Activated CD8-positive, alpha-beta memory T cell treated with anti-CD3 and anti-CD28 coated beads, Interleukin-2, amount 50 U/mL, for 48 hours (primary cell): ENCODE measurements around the gene TMEM132C.
"Not testable (repeated sequence)": the region's sequence is repeated elsewhere in the genome, so short reads cannot be mapped to it uniquely, and the experiment has no call there.

ENCODE experiments used
- DNase-seq: peaks from one replicate; pipeline ENCODE4 v3.0.0-alpha.2; 2020

The TMEM132C gene

GRCh38 chr12:128267131-128267622 is at the start of gene TMEM132C:
Gene TMEM132C, plus strand, starts transcription at chr12:128267170. Its CDS starts 233 bp downstream, at chr12:128267403.
- DNase-seq: no peak

- no peak for DNase-seq
Observed at GRCh38 chr12:128224226-128224625, 42.7 kb upstream of the TMEM132C start.

GRCh38 chr12:128228581-128228980 is 38.4 kb upstream of the TMEM132C start:
- DNase-seq: no peak

GRCh38 chr12:128235635-128236417 is 31.1 kb upstream of the TMEM132C start:
- no peak for DNase-seq

GRCh38 chr12:128236525-128236924 is 30.4 kb upstream of the TMEM132C start:
- DNase-seq: no peak

- no peak for DNase-seq
Observed at GRCh38 chr12:128240745-128241144, 26.2 kb upstream of the TMEM132C start.

GRCh38 chr12:128245121-128245520 is 21.8 kb upstream of the TMEM132C start:
- no peak for DNase-seq

GRCh38 chr12:128245905-128246304 is 21.1 kb upstream of the TMEM132C start:
- DNase-seq: no peak

- DNase-seq: no peak
Observed at GRCh38 chr12:128250096-128250495, 16.9 kb upstream of the TMEM132C start.

GRCh38 chr12:128253829-128254228 is 13.1 kb upstream of the TMEM132C start:
- not testable (repeated sequence) for DNase-seq

- DNase-seq: no peak
Observed at GRCh38 chr12:128258866-128259555, 8.0 kb upstream of the TMEM132C start.

- DNase-seq: no peak
Observed at GRCh38 chr12:128259556-128260070, 7.4 kb upstream of the TMEM132C start.

- DNase-seq: no peak
Observed at GRCh38 chr12:128261757-128262156, 5.2 kb upstream of the TMEM132C start.

GRCh38 chr12:128265566-128265965 is 1.4 kb upstream of the TMEM132C start:
- DNase-seq: no peak

GRCh38 chr12:128266086-128266485 is 884 bp upstream of the TMEM132C start:
- DNase-seq: no peak

- DNase-seq: no peak
Observed at GRCh38 chr12:128266541-128267130, 334 bp upstream of the TMEM132C start.

GRCh38 chr12:128267651-128268378 is 845 bp downstream of the TMEM132C start:
- DNase-seq: no peak

GRCh38 chr12:128268379-128268995 is 1.5 kb downstream of the TMEM132C start:
- DNase-seq: no peak

- DNase-seq: no peak
Observed at GRCh38 chr12:128269181-128269591, 2.2 kb downstream of the TMEM132C start.

GRCh38 chr12:128276471-128276870 is 9.5 kb downstream of the TMEM132C start:
- no peak for DNase-seq

GRCh38 chr12:128286970-128287369 is 20.0 kb downstream of the TMEM132C start:
- DNase-seq: no peak

GRCh38 chr12:128288357-128288756 is 21.4 kb downstream of the TMEM132C start:
- DNase-seq: no peak
